ENCODE data around the gene CHD3. TPM values are rescaled to one million over a fixed set of nuclear protein-coding genes. Genes with fewer than 3 reads are reported as not detected.

The CHD3 gene
- total and polyA plus RNA-seq, 2 donors (not counting 3 experiments of a cell fraction or from before 2014, with no cell fraction given) = 102 to 185 TPM

- dilution Hi-C loops (cut with MboI; ENCODE audit: extremely low pct_ligation_motif_present, low sequenced_read_pairs) (no loop called here), intact Hi-C loops (cut with micrococcal nuclease) (no loop called here)
- TF ChIP-seq GATA2 (IDR thresholded peaks at IDR 0.05; ENCODE audit: insufficient read depth, insufficient read length, low read depth, low read length) (no peak), CTCF (IDR thresholded peaks at IDR 0.05; ENCODE audit: extremely low read depth in 1 of 2, insufficient read depth in 1 of 2, low read depth in 1 of 2, low read length in 2 of 2) (no peak)
- TF ChIP-seq, protein P1, sequence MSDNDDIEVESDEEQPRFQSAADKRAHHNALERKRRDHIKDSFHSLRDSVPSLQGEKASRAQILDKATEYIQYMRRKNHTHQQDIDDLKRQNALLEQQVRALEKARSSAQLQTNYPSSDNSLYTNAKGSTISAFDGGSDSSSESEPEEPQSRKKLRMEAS (IDR thresholded peaks at IDR 0.05; ENCODE audit: insufficient read depth, insufficient read length) = no peak
- no peaks in the 10 kb centered on the region for H3K79me2 ChIP-seq (ENCODE audit: control insufficient read depth, insufficient read depth, low read length)
- no peak overlapping the region for H3K27ac ChIP-seq (ENCODE audit: insufficient read depth, low read depth, low read length)
- ChIA-PET POLR2A (no interaction called here), CTCF (interaction anchor here (1.6 to 4.0 kb wide), 4 partner anchors 72 to 141 kb away, joined by 5 to 46 read pairs (median 12); no protein-coding TSS in a partner anchor)
- no peaks in the 10 kb centered on the region for H4K20me1 ChIP-seq (replicated peaks; ENCODE audit: control insufficient read depth, extremely low read depth, insufficient read depth, low read length)
- H3K4me3 ChIP-seq (replicated peaks in 1 of 3; ENCODE audit: insufficient read depth in 1 of 3, low read depth in 1 of 3, low read length in 3 of 3) = no peak overlapping the region
- no peak overlapping the region for H2AFZ ChIP-seq (ENCODE audit: low read depth, low read length)
- H3K4me2 ChIP-seq (ENCODE audit: insufficient read depth, low read length) = no peak overlapping the region
- H3K27me3 ChIP-seq (ENCODE audit: control insufficient read depth in 2 of 2, insufficient read depth in 2 of 2, low read length in 2 of 2) = no peaks in the 10 kb centered on the region
- peaks cover 16% of the 10 kb centered on the region for H3K4me1 ChIP-seq (ENCODE audit: control insufficient read depth, extremely low read depth, insufficient read depth, low read length)
- peaks cover 1 to 5% of the 10 kb centered on the region in 2 experiments for H3K36me3 ChIP-seq (ENCODE audit: control insufficient read depth in 2 of 2, extremely low read depth in 1 of 2, insufficient read depth in 2 of 2, low read length in 2 of 2)
- H3K9me1 ChIP-seq (replicated peaks; ENCODE audit: control insufficient read depth, extremely low read depth, insufficient read depth, low read length) = no peaks in the 10 kb centered on the region
- no peak for DNase-seq (ENCODE audit: low read depth, low spot score)
- no peaks in the 10 kb centered on the region for H3K9me3 ChIP-seq (replicated peaks; ENCODE audit: control insufficient read depth, insufficient read depth, low read length)
- BruUV-seq (replicated peaks) = no TSS peak
- no peak overlapping the region for H3K9ac ChIP-seq (replicated peaks; ENCODE audit: extremely low read depth, insufficient read depth, low read length)
- FAIRE-seq = peak; percentile 18
These were observed 28.2 kb downstream of the CHD3 start for GRCh38 chr17:7916808-7917207.

DNA sequence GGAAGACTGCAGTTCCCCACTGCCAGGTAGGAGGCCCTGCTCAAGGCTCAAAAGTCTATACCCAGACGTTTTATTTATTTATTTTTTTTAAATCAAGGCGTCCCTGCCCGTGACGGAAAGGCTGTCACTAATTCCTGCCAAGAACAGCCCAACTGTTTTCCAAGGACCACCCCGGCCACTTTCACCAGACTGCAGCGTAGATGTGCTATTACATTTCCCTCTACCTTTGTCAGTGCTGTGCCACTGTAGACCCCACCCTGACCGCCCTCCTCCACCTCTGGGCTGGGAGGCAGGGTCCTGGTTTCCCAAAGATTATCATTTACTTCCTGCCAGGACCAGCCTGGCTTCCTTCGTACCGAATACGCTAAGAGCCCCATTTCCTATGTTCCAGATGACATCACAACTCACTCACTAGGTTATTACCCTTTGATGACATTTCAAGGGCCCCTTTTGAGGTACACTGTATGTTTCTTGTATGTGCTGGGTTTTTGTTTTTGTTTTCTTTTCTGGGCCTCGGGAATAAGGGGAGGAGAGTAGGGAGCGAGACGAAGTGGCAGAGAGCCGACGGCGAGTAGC lies 33.8 kb downstream of the CHD3 start:
- peak overlapping the region; percentile 40 for H3K9ac ChIP-seq (replicated peaks; ENCODE audit: extremely low read depth, insufficient read depth, low read length)
- H3K27ac ChIP-seq (ENCODE audit: insufficient read depth, low read depth, low read length) = no peak overlapping the region

More for the DNA sequence above, 33.8 kb downstream of the CHD3 start:
- dilution Hi-C loops (cut with MboI; ENCODE audit: extremely low pct_ligation_motif_present, low sequenced_read_pairs) (no loop called here), intact Hi-C loops (cut with micrococcal nuclease) (no loop called here)
- Histone ChIP-seq H3K36me3 (ENCODE audit: control insufficient read depth in 2 of 2, extremely low read depth in 1 of 2, insufficient read depth in 2 of 2, low read length in 2 of 2) (no peaks in the 10 kb centered on the region), H3K27me3 (ENCODE audit: control insufficient read depth in 2 of 2, insufficient read depth in 2 of 2, low read length in 2 of 2) (no peaks in the 10 kb centered on the region), H3K79me2 (ENCODE audit: control insufficient read depth, insufficient read depth, low read length) (no peaks in the 10 kb centered on the region), H3K4me3 (replicated peaks in 1 of 3; ENCODE audit: insufficient read depth in 1 of 3, low read depth in 1 of 3, low read length in 3 of 3) (peak overlapping the region in 1 of 3 experiments; percentile 25), H4K20me1 (replicated peaks; ENCODE audit: control insufficient read depth, extremely low read depth, insufficient read depth, low read length) (no peaks in the 10 kb centered on the region), H3K9me1 (replicated peaks; ENCODE audit: control insufficient read depth, extremely low read depth, insufficient read depth, low read length) (no peaks in the 10 kb centered on the region), H3K4me1 (ENCODE audit: control insufficient read depth, extremely low read depth, insufficient read depth, low read length) (peaks cover 13% of the 10 kb centered on the region), H3K4me2 (ENCODE audit: insufficient read depth, low read length) (peak overlapping the region; percentile 38), H3K9me3 (replicated peaks; ENCODE audit: control insufficient read depth, insufficient read depth, low read length) (no peaks in the 10 kb centered on the region), H2AFZ (ENCODE audit: low read depth, low read length) (peak overlapping the region; percentile 76)
- DNase-seq (ENCODE audit: low read depth, low spot score) = no peak
- no peak for FAIRE-seq
- BruUV-seq (replicated peaks) = no TSS peak
- ChIA-PET CTCF (interaction anchor here (0.7 to 1.5 kb wide), 3 partner anchors 10 to 68 kb away, joined by 3 to 4 read pairs (median 4); no protein-coding TSS in a partner anchor), POLR2A (no interaction called here)
- no peak for TF ChIP-seq JUN (IDR thresholded peaks at IDR 0.05; ENCODE audit: borderline replicate concordance, insufficient read depth, insufficient read length, low read depth)
- TF ChIP-seq GATA2 (IDR thresholded peaks at IDR 0.05; ENCODE audit: insufficient read depth, insufficient read length, low read depth, low read length) = no peak
- TF ChIP-seq POLR2AphosphoS5 (IDR thresholded peaks at IDR 0.05; ENCODE audit: insufficient read depth, low read depth, low read length) = no peak
